DOHH2 (cell line): Measurements from ENCODE around the gene ELAPOR2.

Source experiments
- EZH2phosphoT487 ChIP-seq: fragments of 200-600 bp; sonication (generic); IDR thresholded peaks from 2 replicates; pipeline ENCODE4 v1.6.1; 2017; ENCODE audit warnings: borderline replicate concordance, mild to moderate bottlenecking, antibody characterized with exemption, low read length, moderate library complexity, mixed read lengths
- TF ChIP-seq, protein P1 (sequence below): fragments of 200-600 bp; sonication (generic); IDR thresholded peaks from one replicate; pipeline ENCODE4 v1.5.1; 2014; ENCODE audit warnings: antibody characterized with exemption, mild to moderate bottlenecking, low read depth, low read length; ENCODE audit not compliant: poor library complexity, severe bottlenecking

- TF ChIP-seq, protein P1, sequence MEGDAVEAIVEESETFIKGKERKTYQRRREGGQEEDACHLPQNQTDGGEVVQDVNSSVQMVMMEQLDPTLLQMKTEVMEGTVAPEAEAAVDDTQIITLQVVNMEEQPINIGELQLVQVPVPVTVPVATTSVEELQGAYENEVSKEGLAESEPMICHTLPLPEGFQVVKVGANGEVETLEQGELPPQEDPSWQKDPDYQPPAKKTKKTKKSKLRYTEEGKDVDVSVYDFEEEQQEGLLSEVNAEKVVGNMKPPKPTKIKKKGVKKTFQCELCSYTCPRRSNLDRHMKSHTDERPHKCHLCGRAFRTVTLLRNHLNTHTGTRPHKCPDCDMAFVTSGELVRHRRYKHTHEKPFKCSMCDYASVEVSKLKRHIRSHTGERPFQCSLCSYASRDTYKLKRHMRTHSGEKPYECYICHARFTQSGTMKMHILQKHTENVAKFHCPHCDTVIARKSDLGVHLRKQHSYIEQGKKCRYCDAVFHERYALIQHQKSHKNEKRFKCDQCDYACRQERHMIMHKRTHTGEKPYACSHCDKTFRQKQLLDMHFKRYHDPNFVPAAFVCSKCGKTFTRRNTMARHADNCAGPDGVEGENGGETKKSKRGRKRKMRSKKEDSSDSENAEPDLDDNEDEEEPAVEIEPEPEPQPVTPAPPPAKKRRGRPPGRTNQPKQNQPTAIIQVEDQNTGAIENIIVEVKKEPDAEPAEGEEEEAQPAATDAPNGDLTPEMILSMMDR: no peak
- no peak for TF ChIP-seq EZH2phosphoT487
These were observed 46.2 kb downstream of the ELAPOR2 start for GRCh38 chr7:87013136-87013839.
